Muscle layer of colon (tissue), 2 donors: ENCODE measurements around the gene TUBB4B.

ENCODE experiments used
- H3K27ac ChIP-seq: one replicate; pipeline ENCODE4 v1.7.0; 2013; ENCODE audit warnings: low read depth, mild to moderate bottlenecking, low read length, moderate library complexity
- H3K27me3 ChIP-seq, 2 donors: one replicate each; pipeline ENCODE4 v1.7.0; 2013; ENCODE audit warnings: low read length in 2 of 2, mild to moderate bottlenecking in 2 of 2; ENCODE audit not compliant: insufficient read depth in 2 of 2, control insufficient read depth in 1 of 2
- H3K36me3 ChIP-seq: one replicate; pipeline ENCODE4 v1.7.0; 2013; ENCODE audit warnings: mild to moderate bottlenecking, low read length; ENCODE audit not compliant: insufficient read depth
- H3K4me1 ChIP-seq: one replicate; pipeline ENCODE4 v1.7.0; 2013; ENCODE audit warnings: mild to moderate bottlenecking, low read length; ENCODE audit not compliant: insufficient read depth
- H3K4me3 ChIP-seq, 2 donors: one replicate each; pipeline ENCODE4 v1.7.0; 2013; ENCODE audit warnings: low read length in 2 of 2, low read depth in 1 of 2, mild to moderate bottlenecking in 1 of 2, moderate library complexity in 1 of 2
- H3K9ac ChIP-seq: one replicate; pipeline ENCODE4 v1.7.0; 2013; ENCODE audit warnings: low read length
- H3K9me3 ChIP-seq: one replicate; pipeline ENCODE4 v1.7.0; 2013; ENCODE audit warnings: mild to moderate bottlenecking, low read length
- donor health status: abdominal sarcoma.
- donor health status: Adenocarcinoma of cecum.

TUBB4B gene

GRCh38 chr9:137240841-137241489 lies at the start of gene TUBB4B:
Gene TUBB4B (plus strand): TSS chr9:137241287. CDS start chr9:137241361, 74 bp downstream.
- Histone ChIP-seq H3K27ac (peak within 1 kb of the TSS; percentile 97), H3K27me3 (peaks cover 0 to under 1% of the 10 kb centered on the region in 2 donors), H3K9me3 (no peaks in the 10 kb centered on the region), H3K4me1 (peaks cover 48% of the 10 kb centered on the region), H3K4me3 (peak within 1 kb of the TSS; percentile 60 to 93), H3K9ac (peak within 1 kb of the TSS; percentile 64), H3K36me3 (peaks cover 24% of the 10 kb centered on the region)

GRCh38 chr9:137191691-137192447 lies 49.2 kb upstream of the TUBB4B start:
- H3K4me1 ChIP-seq: peaks cover 22% of the 10 kb centered on the region
- H3K9ac ChIP-seq: no peak overlapping the region
- no peak overlapping the region for H3K4me3 ChIP-seq
- H3K27me3 ChIP-seq: no peaks in the 10 kb centered on the region
- no peak overlapping the region for H3K27ac ChIP-seq
- H3K36me3 ChIP-seq: peaks cover 22% of the 10 kb centered on the region
- H3K9me3 ChIP-seq: no peaks in the 10 kb centered on the region

GRCh38 chr9:137192448-137192780 lies 48.7 kb upstream of the TUBB4B start:
- no peaks in the 10 kb centered on the region for H3K9me3 ChIP-seq
- peaks cover 20% of the 10 kb centered on the region for H3K36me3 ChIP-seq
- H3K27me3 ChIP-seq: no peaks in the 10 kb centered on the region
- peaks cover 17% of the 10 kb centered on the region for H3K4me1 ChIP-seq
- no peak overlapping the region for H3K9ac ChIP-seq
- H3K4me3 ChIP-seq: no peak overlapping the region
- H3K27ac ChIP-seq: no peak overlapping the region

- Histone ChIP-seq H3K4me1 (peaks cover 13% of the 10 kb centered on the region), H3K9me3 (no peaks in the 10 kb centered on the region), H3K27ac (no peak overlapping the region), H3K27me3 (no peaks in the 10 kb centered on the region), H3K36me3 (peaks cover 20% of the 10 kb centered on the region), H3K4me3 (no peak overlapping the region), H3K9ac (no peak overlapping the region)
These were observed 48.2 kb upstream of the TUBB4B start for GRCh38 chr9:137192859-137193258.

GRCh38 chr9:137193771-137194170 lies 47.3 kb upstream of the TUBB4B start:
- peaks cover 22% of the 10 kb centered on the region for H3K4me1 ChIP-seq
- H3K9me3 ChIP-seq: no peaks in the 10 kb centered on the region
- no peak overlapping the region for H3K9ac ChIP-seq
- peaks cover 20% of the 10 kb centered on the region for H3K36me3 ChIP-seq
- H3K27ac ChIP-seq: no peak overlapping the region
- no peaks in the 10 kb centered on the region for H3K27me3 ChIP-seq
- H3K4me3 ChIP-seq: no peak overlapping the region

GRCh38 chr9:137194388-137194787 lies 46.7 kb upstream of the TUBB4B start:
- Histone ChIP-seq H3K9ac (no peak overlapping the region), H3K4me3 (no peak overlapping the region), H3K27me3 (no peaks in the 10 kb centered on the region), H3K9me3 (no peaks in the 10 kb centered on the region), H3K36me3 (peaks cover 20% of the 10 kb centered on the region), H3K27ac (no peak overlapping the region), H3K4me1 (peaks cover 26% of the 10 kb centered on the region)

GRCh38 chr9:137194909-137195308 lies 46.2 kb upstream of the TUBB4B start:
- Histone ChIP-seq H3K9me3 (no peaks in the 10 kb centered on the region), H3K4me3 (no peak overlapping the region), H3K36me3 (peaks cover 18% of the 10 kb centered on the region), H3K9ac (no peak overlapping the region), H3K4me1 (peaks cover 23% of the 10 kb centered on the region), H3K27me3 (no peaks in the 10 kb centered on the region), H3K27ac (no peak overlapping the region)

GRCh38 chr9:137195525-137196220 lies 45.4 kb upstream of the TUBB4B start:
- Histone ChIP-seq H3K4me3 (no peak overlapping the region), H3K27me3 (no peaks in the 10 kb centered on the region), H3K9ac (no peak overlapping the region), H3K4me1 (peaks cover 18% of the 10 kb centered on the region), H3K36me3 (peaks cover 10% of the 10 kb centered on the region), H3K9me3 (no peaks in the 10 kb centered on the region), H3K27ac (no peak overlapping the region)

GRCh38 chr9:137198051-137198901 lies 42.8 kb upstream of the TUBB4B start:
- no peak overlapping the region for H3K27ac ChIP-seq
- no peak overlapping the region for H3K4me3 ChIP-seq
- H3K9me3 ChIP-seq: no peaks in the 10 kb centered on the region
- no peaks in the 10 kb centered on the region for H3K27me3 ChIP-seq
- H3K36me3 ChIP-seq: no peaks in the 10 kb centered on the region
- H3K9ac ChIP-seq: no peak overlapping the region
- H3K4me1 ChIP-seq: peaks cover 34% of the 10 kb centered on the region

- Histone ChIP-seq H3K9me3 (no peaks in the 10 kb centered on the region), H3K36me3 (no peaks in the 10 kb centered on the region), H3K4me3 (peak overlapping the region in 1 of 2 donors; percentile 20), H3K4me1 (peaks cover 41% of the 10 kb centered on the region), H3K9ac (no peak overlapping the region), H3K27me3 (no peaks in the 10 kb centered on the region), H3K27ac (no peak overlapping the region)
These were observed 42.2 kb upstream of the TUBB4B start for GRCh38 chr9:137198902-137199283.
